Gastrocnemius medialis (tissue), 4 donors: Measurements from ENCODE around the gene MED19.

ENCODE experiments used
- POLR2A ChIP-seq, 2 donors: fragments of 450-650 bp; IDR thresholded peaks; one replicate each; pipeline ENCODE4 v1.6.1; 2017; ENCODE audit warnings: antibody characterized with exemption in 2 of 2, mild to moderate bottlenecking in 2 of 2, moderate library complexity in 2 of 2
- TF ChIP-seq, protein P1 (sequence below), 5 experiments: fragments of 450-650 bp in 3 of 5; fragments of 200-600 bp in 2 of 5; sonication (generic) in 2 of 5; IDR thresholded peaks in 4 of 5; conservative IDR thresholded peaks in 1 of 5; 1 replicate in 4 of 5; 2 replicates in 1 of 5; pipeline ENCODE4 v1.5.1; 2016 to 2019; ENCODE audit warnings: antibody characterized with exemption in 5 of 5, mild to moderate bottlenecking in 3 of 5, moderate library complexity in 3 of 5

DNA sequence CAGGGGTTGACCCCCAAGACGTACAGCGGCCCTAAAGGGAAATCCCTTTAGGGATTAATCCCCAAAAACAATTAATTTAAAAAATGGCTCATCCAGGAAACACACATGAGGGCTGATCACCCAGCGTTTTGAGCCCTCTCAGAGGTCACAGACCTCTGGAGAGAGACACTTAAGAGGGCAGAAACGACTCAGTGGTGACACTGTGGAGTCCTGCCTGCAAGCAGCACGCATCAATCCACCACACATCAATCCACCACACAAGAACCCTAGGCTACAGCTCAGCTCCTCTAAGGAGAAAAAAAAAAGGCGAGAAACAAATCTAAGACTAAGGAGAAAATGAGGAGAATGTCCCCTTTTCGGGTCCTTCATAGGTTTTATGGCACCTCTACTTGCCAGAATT, 16.8 kb upstream of the MED19 start:
- TF ChIP-seq, protein P1, sequence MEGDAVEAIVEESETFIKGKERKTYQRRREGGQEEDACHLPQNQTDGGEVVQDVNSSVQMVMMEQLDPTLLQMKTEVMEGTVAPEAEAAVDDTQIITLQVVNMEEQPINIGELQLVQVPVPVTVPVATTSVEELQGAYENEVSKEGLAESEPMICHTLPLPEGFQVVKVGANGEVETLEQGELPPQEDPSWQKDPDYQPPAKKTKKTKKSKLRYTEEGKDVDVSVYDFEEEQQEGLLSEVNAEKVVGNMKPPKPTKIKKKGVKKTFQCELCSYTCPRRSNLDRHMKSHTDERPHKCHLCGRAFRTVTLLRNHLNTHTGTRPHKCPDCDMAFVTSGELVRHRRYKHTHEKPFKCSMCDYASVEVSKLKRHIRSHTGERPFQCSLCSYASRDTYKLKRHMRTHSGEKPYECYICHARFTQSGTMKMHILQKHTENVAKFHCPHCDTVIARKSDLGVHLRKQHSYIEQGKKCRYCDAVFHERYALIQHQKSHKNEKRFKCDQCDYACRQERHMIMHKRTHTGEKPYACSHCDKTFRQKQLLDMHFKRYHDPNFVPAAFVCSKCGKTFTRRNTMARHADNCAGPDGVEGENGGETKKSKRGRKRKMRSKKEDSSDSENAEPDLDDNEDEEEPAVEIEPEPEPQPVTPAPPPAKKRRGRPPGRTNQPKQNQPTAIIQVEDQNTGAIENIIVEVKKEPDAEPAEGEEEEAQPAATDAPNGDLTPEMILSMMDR (IDR thresholded peaks at IDR 0.05 in 4 of 5, conservative IDR thresholded peaks at IDR 0.05 in 1 of 5) = no peak
- no peak for TF ChIP-seq POLR2A (IDR thresholded peaks at IDR 0.05)
